ENCODE measurements around the gene SSU72. TPM values are rescaled to one million over a fixed set of nuclear protein-coding genes. Genes with fewer than 3 reads are reported as not detected.

SSU72 gene
- total and polyA plus RNA-seq, 2 donors (not counting 1 experiment from before 2014, with no cell fraction given) = 65.1 to 127 TPM

DNA sequence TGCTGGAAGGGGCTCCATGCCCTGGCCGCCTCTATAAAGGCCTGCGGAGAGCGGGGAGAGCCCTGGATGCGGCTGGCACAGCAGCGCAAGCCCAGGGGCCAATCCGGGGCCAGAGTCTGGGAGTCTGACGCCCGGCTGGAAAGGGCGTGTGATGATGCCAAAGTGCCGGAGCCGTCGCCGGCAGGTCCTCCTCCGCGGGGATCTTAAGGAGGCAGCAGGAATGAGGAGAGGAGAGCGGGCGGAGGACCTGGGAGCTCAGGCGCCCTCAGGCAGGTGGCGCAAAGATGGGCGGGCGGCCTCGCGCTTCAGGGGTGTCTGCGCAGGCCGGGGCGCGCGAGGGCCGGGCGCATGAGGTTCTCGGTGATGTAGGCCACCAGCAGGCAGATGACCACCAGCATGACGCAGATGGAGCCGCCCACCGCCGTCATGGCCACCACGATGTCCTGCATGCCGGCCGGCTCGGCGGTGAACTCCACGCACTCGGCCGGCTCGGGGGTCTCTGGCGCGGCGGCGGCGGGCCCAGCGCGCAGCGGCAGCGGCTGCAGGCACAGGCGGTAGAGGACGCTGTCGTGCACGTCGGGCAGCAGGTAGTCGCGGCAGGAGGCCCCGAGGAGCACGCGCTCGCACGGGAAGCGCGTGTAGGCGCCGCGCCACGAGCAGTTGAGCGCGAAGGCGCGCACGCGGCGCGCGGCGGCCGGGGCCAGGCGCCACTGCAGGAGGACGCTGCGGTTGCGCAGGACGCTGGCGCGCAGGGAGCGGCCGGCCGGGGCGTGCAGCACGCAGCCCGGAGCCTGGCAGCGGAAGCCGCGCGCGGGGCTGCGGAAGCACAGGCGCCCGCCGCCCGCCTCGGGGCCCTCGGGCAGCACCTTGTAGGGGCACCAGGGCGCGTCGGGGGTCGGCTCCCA is 24.6 kb upstream of the SSU72 start:
- TF ChIP-seq, protein P1, sequence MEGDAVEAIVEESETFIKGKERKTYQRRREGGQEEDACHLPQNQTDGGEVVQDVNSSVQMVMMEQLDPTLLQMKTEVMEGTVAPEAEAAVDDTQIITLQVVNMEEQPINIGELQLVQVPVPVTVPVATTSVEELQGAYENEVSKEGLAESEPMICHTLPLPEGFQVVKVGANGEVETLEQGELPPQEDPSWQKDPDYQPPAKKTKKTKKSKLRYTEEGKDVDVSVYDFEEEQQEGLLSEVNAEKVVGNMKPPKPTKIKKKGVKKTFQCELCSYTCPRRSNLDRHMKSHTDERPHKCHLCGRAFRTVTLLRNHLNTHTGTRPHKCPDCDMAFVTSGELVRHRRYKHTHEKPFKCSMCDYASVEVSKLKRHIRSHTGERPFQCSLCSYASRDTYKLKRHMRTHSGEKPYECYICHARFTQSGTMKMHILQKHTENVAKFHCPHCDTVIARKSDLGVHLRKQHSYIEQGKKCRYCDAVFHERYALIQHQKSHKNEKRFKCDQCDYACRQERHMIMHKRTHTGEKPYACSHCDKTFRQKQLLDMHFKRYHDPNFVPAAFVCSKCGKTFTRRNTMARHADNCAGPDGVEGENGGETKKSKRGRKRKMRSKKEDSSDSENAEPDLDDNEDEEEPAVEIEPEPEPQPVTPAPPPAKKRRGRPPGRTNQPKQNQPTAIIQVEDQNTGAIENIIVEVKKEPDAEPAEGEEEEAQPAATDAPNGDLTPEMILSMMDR (conservative IDR thresholded peaks at IDR 0.05 in 1 of 2, IDR thresholded peaks at IDR 0.05 in 1 of 2; ENCODE audit: low read depth in 1 of 2, low read length in 2 of 2) = no peak
- TF ChIP-seq EZH2 (IDR thresholded peaks at IDR 0.05; ENCODE audit: low read length, missing control alignments) = no peak
- Histone ChIP-seq H3K4me1 (ENCODE audit: control insufficient read depth, extremely low read depth, insufficient read depth, low read length) (peaks cover 2% of the 10 kb centered on the region), H2AFZ (ENCODE audit: low read length) (no peak overlapping the region), H3K36me3 (ENCODE audit: control insufficient read depth, insufficient read depth, low read length) (no peaks in the 10 kb centered on the region), H3K4me3 (replicated peaks in 1 of 4; ENCODE audit: control extremely low read depth in 1 of 4, insufficient read depth in 1 of 4, low read depth in 3 of 4, low read length in 4 of 4) (peak overlapping the region in 1 of 4 experiments; percentile 22), H4K20me1 (ENCODE audit: control insufficient read depth, extremely low read depth, insufficient read depth, low read length) (no peaks in the 10 kb centered on the region), H3K9me3 (ENCODE audit: control insufficient read depth, insufficient read depth, low read depth, low read length) (no peaks in the 10 kb centered on the region), H3K9ac (ENCODE audit: insufficient read depth, low read length) (no peak overlapping the region), H3K79me2 (ENCODE audit: control insufficient read depth, insufficient read depth, low read length) (no peaks in the 10 kb centered on the region), H3K27me3 (ENCODE audit: control insufficient read depth, insufficient read depth, low read length) (peaks cover 12% of the 10 kb centered on the region), H3K4me2 (ENCODE audit: extremely low read depth, insufficient read depth, low read length) (peak overlapping the region; percentile 13), H3K27ac (ENCODE audit: insufficient read depth, low read length) (no peak overlapping the region)
- DNase-seq (ENCODE audit: low read depth in 2 of 2) = peak in 1 of 2 donors; percentile 39

DNA sequence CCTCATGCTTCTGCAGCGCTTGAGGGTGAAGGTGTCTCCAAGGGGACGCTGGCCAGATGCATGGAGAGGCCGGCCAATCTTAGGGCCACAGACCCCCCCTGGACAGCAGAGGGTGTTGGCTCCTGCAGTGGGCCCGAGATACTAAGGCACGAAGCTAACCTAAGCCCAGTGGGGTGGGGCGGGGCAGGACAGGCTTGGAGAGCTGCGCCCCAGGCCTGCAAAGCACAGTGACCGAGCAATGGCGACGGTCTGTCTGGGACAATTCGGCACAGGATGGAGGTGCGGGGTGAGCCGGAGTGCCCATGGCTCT is 24.0 kb upstream of the SSU72 start:
- Histone ChIP-seq H3K4me3 (replicated peaks in 1 of 4; ENCODE audit: control extremely low read depth in 1 of 4, insufficient read depth in 1 of 4, low read depth in 3 of 4, low read length in 4 of 4) (no peak overlapping the region), H3K79me2 (ENCODE audit: control insufficient read depth, insufficient read depth, low read length) (no peaks in the 10 kb centered on the region), H3K4me2 (ENCODE audit: extremely low read depth, insufficient read depth, low read length) (no peak overlapping the region), H2AFZ (ENCODE audit: low read length) (no peak overlapping the region), H3K4me1 (ENCODE audit: control insufficient read depth, extremely low read depth, insufficient read depth, low read length) (peaks cover 2% of the 10 kb centered on the region), H3K36me3 (ENCODE audit: control insufficient read depth, insufficient read depth, low read length) (no peaks in the 10 kb centered on the region), H3K27me3 (ENCODE audit: control insufficient read depth, insufficient read depth, low read length) (peaks cover 12% of the 10 kb centered on the region), H3K27ac (ENCODE audit: insufficient read depth, low read length) (no peak overlapping the region), H3K9ac (ENCODE audit: insufficient read depth, low read length) (no peak overlapping the region), H4K20me1 (ENCODE audit: control insufficient read depth, extremely low read depth, insufficient read depth, low read length) (no peaks in the 10 kb centered on the region), H3K9me3 (ENCODE audit: control insufficient read depth, insufficient read depth, low read depth, low read length) (no peaks in the 10 kb centered on the region)
- no peak for TF ChIP-seq EZH2 (IDR thresholded peaks at IDR 0.05; ENCODE audit: low read length, missing control alignments)
- TF ChIP-seq, protein P1 (conservative IDR thresholded peaks at IDR 0.05 in 1 of 2, IDR thresholded peaks at IDR 0.05 in 1 of 2; ENCODE audit: low read depth in 1 of 2, low read length in 2 of 2) = no peak
- DNase-seq (ENCODE audit: low read depth in 2 of 2) = no peak

DNA sequence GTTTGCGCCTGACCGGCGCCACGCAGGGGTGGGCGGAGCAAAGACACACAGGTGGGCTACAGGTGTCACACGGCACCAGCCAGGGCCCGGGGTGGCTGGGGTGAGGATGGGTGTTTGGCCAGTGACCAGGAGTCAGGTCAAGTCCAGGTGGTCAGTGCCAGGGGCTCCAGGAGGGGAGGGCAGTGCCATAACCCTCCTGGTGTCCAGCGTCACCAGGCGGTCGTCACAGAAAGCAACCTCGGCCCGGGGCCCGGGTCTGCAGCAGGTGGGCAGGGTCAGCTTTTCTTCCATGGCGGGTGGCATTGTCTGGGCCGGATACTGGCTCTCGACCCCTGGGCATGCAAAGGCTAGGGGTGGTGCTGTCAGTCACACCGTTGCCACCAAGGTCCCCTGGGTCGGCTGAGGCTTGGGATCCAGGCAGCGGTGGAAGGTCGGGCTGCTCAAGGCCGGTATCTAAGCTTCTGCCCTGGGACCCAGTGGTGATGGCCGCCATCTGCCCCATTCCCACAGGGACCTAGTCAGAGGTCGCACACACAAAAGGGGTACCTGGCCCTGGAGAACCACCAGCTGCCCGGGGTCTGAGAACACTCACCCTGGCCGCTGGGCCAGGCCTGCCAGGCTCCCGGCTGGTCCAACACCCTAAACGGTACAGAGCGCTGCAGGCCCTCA is 23.5 kb upstream of the SSU72 start:
- Histone ChIP-seq H3K36me3 (ENCODE audit: control insufficient read depth, insufficient read depth, low read length) (no peaks in the 10 kb centered on the region), H2AFZ (ENCODE audit: low read length) (no peak overlapping the region), H3K9ac (ENCODE audit: insufficient read depth, low read length) (no peak overlapping the region), H3K4me3 (replicated peaks in 1 of 4; ENCODE audit: control extremely low read depth in 1 of 4, insufficient read depth in 1 of 4, low read depth in 3 of 4, low read length in 4 of 4) (no peak overlapping the region), H3K4me2 (ENCODE audit: extremely low read depth, insufficient read depth, low read length) (no peak overlapping the region), H3K27ac (ENCODE audit: insufficient read depth, low read length) (no peak overlapping the region), H3K9me3 (ENCODE audit: control insufficient read depth, insufficient read depth, low read depth, low read length) (no peaks in the 10 kb centered on the region), H3K79me2 (ENCODE audit: control insufficient read depth, insufficient read depth, low read length) (no peaks in the 10 kb centered on the region), H3K27me3 (ENCODE audit: control insufficient read depth, insufficient read depth, low read length) (peaks cover 12% of the 10 kb centered on the region), H4K20me1 (ENCODE audit: control insufficient read depth, extremely low read depth, insufficient read depth, low read length) (no peaks in the 10 kb centered on the region), H3K4me1 (ENCODE audit: control insufficient read depth, extremely low read depth, insufficient read depth, low read length) (peaks cover 2% of the 10 kb centered on the region)
- TF ChIP-seq, protein P1 (conservative IDR thresholded peaks at IDR 0.05 in 1 of 2, IDR thresholded peaks at IDR 0.05 in 1 of 2; ENCODE audit: low read depth in 1 of 2, low read length in 2 of 2) = no peak
- no peak for TF ChIP-seq EZH2 (IDR thresholded peaks at IDR 0.05; ENCODE audit: low read length, missing control alignments)
- DNase-seq (ENCODE audit: low read depth in 2 of 2) = no peak

All from fibroblast of lung (primary cell).